HG03039 (cell line): ENCODE results near the gene MTMR3.
"Not testable (repeated sequence)": the region's sequence is repeated elsewhere in the genome, so short reads cannot be mapped to it uniquely, and the experiment has no call there.

Experiments used
- ATAC-seq: cut with Tn5 transposase; IDR thresholded peaks from one replicate; pipeline ENCODE4 v1.9.1; 2021; ENCODE audit warnings: mild to moderate bottlenecking, moderate library complexity; ENCODE audit not compliant: unreplicated experiment

Gene MTMR3

DNA sequence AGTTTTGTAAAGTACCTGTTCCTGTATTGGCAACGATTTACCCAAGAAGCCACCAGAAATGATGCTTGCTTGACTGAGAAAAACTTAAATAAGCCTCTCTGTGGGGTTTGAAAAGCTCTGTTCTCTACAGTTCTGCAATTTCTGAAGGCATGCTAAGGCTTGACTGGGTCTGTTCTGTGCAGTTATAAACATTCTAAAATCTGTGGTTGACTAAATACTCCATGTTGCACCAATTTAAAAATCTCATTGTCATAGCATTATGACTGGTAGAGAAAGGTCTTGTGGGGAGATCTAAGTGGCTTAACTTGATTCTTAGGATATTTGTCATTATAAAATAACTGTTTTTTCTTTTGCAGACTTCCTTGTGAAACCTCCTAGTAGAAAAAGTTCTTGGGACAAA lies 73.7 kb downstream of the MTMR3 start:
- ATAC-seq, result no peak

DNA sequence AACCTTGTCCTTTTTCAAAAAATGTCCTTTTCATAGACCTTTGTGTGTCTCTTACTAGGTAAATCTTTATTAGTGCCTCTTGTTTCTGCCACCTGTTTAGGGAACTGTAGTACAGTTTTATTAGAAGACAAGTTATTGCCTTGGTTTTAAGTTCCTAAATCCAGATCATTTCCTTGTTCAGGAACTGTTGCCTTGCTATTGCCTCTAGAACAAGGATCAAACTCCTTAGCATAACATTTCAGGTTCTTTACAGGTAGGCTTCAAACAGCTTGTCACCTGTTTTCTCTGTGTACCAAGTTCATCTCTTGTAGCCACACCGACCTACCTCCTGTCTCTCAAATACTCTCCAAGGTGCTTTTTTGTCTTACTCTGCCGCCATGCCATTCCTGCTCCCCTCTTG lies 75.2 kb downstream of the MTMR3 start:
- ATAC-seq, result no peak

DNA sequence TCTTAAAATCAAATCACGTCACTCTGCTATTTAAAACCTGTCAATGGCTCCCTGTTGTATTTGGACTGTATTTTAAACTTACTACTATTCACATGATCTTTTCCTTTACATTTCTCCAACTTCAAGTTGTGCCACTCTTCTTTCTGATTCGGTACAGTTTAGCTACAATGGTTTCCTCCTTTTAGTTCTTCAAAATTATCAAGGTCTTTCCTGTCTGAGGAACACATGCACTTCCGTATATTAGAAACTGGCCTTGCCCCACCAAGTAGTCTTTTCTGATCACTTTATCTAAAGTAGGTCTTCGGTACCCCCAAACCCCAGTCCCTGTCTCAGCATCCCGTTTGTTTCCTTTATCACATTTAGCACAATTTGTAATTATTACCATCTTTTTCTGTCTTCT lies 81.8 kb downstream of the MTMR3 start:
- ATAC-seq, result no peak

- ATAC-seq, result no peak
Observed at GRCh38 chr22:29967461-29967860, 84.5 kb downstream of the MTMR3 start.

GRCh38 chr22:29971607-29972006 lies 88.6 kb downstream of the MTMR3 start:
- ATAC-seq, result no peak

DNA sequence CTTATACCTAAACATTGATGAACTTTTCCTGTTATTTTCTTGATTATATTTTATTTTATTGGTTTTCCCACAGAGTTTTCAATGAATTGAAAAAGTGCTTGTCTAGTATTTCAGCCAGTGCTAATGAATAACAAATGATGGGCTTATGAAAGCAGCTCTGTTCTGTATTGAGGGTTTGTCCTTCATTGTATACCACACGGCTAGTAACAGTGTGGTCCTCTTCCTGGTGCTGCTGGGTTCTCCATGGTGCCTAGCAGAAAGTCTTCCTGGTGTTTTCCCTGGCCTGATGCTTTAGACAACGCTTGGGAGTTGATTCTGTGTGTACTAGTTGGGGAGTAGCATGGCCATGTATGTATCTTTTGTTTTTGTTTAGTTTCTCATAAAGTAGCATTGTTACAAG lies 89.1 kb downstream of the MTMR3 start:
- no peak for ATAC-seq

GRCh38 chr22:29973269-29973668 lies 90.3 kb downstream of the MTMR3 start:
- no peak for ATAC-seq

DNA sequence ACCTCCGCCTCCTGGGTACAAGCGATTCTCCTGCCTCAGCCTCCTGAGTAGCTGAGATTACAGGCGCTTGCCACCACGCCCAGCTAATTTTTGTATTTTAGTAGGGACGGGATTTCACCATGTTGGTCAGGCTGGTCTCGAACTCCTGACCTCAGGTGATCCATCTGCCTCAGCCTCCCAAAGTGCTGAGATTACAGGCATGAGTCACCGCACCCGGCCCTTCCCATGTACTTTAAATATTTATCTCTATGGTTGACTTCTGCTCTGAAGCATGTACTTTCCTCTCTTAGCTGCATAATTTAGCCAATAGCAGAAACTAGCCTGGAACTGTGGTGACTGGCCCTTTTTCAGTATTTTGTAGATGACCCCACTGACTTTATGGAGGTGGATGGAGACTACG lies 90.7 kb downstream of the MTMR3 start:
- ATAC-seq, result not testable (repeated sequence)

DNA sequence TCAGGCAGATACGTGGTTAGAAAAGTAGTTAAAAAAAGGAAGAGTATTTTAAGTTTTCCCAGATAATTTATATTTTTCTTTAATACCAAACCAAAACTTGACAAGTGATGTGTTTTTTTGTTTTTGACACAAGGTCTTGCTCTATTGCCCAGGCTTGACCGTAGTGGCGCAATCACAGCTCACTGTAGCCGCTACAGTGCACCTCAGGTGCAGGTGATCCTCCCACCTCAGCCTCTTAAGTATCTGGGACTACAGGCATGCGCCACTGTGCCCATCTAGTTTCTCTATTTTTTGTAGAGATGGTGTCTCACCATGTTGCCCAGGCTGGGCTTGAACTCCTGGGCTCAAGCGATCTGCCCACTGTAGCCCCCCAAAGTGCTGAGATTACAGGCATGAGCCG lies 92.5 kb downstream of the MTMR3 start:
- no peak for ATAC-seq

DNA sequence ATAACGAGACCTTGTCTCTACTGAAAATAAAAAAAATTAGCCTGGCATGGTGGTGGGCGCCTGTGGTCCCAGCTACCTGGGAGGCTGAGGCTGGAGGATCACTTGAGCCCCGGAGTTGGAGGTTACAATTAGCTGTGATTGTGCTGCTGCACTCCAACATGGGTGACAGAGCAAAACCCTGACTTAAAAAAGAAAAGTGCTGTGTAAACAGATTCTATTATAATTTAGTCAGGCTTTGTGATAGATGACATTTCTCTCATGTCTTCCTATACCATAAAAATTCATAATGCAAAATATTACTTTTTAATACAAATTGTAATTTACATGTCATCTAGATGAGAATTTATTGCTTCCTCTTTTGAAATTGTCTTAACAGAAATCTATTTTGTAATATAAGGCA lies 94.1 kb downstream of the MTMR3 start:
- ATAC-seq, result no peak

DNA sequence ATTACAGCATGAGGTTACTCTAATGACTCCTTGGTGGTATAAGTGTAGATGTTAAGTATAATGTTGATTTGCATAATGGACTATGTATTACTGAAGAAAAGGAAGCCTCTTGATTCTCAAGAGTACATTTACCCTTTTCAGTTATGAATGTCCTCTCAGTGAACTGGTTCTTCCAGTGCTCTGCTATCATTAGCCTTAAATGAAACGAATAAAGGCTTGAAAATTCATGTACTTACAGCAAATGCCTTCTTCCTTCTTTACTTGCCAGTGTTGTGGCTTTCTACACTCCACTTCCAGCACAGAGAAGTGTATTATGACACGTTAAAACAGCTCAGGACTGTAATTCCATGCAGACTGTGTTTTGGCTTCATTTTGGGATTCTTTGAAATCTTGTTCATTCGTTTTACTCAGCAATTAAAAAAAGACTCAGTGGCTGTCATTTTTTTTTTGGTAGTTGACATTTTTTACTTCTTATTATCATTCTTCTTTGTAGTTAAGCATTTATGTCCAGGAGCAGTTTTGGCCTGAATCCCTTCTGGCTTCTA lies 96.9 kb downstream of the MTMR3 start:
- ATAC-seq, result no peak

GRCh38 chr22:29983296-29983917 lies 100.4 kb downstream of the MTMR3 start:
- ATAC-seq, result no peak

GRCh38 chr22:29985912-29986311 lies 102.9 kb downstream of the MTMR3 start:
- ATAC-seq, result no peak

GRCh38 chr22:29987137-29987536 lies 104.2 kb downstream of the MTMR3 start:
- no peak for ATAC-seq

GRCh38 chr22:29988719-29989118 lies 105.7 kb downstream of the MTMR3 start:
- ATAC-seq, result no peak

DNA sequence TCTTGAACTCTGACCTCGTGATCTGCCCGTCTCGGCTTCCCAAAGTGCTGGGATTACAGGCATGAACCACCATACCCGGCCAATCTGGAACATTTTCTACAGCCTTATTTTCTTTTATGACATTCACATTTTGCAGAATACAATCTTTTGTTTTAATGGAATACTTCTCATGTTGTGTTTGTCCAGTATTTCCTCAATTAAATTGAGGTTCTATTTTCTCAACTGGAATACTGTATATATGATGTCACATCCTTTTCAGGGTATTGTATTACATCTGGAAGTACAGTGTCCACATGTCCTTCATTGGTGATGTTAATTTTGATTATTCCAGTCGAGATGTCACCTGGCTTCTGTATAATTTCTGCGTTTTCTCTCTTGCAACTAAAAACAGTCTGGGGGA lies 106.5 kb downstream of the MTMR3 start:
- ATAC-seq, result no peak

DNA sequence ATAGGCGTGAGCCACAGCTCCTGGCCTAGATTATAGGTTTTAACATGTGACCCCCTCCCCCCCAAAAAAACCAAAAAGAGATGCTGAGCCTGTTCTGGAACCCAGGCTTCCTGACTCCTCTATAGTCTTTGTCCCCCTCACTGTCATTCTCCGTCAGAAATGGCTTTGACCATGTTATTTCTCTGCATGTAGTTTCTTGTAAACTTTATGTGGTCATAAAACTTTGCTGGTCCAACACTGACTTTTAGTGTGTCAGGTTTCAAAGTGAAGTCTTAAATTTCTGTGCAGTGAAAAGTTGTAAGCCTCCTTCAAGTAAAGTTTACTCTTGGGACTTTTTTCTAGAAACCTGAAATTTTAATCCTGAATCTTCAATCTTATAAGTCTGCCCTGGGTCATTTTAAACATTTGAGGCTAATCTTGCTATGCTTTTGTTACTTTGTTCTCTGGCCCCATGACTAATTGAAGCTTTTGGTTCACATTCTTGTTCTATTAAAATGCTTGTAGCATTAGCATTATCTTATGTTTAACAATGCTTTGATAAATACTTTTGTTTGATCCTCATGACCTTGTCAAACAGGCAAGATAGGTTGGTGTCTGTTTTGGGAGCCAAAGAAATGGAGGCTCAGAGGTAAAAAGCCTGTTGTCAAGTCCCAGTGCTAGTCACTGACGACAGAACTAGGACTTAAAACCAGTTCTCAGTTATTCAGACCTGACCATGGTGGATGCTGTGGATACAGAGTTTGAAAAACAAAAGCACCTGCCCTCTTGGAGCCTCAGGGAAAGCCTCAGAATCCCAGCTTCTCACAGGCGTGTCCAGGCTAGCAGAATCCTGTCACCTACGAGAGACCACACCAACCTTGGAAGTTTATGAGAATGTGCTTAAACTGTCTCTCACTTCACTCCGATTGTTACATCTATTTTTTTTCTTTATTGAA lies 109.6 kb downstream of the MTMR3 start:
- no peak for ATAC-seq

GRCh38 chr22:29994027-29994715 lies 111.2 kb downstream of the MTMR3 start:
- no peak for ATAC-seq

DNA sequence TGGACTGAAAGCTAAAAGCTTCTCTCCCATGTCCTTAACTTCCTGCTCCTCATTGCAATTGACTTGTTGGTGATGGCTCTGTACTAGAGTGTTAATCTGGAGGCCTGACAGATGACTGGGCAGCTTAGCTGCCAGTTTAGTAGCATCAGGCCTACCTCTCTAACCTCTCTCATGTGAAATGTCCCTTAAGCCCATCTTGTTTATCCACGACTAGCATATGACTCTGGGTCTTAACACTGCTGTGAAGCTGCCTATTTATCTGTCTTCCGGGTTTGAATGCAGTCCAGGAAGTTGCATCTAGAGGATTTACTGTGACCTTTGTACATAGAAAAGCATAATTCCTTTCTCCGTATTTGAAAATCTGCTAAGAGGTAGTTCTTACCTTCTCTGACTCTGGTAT lies 112.0 kb downstream of the MTMR3 start:
- no peak for ATAC-seq

DNA sequence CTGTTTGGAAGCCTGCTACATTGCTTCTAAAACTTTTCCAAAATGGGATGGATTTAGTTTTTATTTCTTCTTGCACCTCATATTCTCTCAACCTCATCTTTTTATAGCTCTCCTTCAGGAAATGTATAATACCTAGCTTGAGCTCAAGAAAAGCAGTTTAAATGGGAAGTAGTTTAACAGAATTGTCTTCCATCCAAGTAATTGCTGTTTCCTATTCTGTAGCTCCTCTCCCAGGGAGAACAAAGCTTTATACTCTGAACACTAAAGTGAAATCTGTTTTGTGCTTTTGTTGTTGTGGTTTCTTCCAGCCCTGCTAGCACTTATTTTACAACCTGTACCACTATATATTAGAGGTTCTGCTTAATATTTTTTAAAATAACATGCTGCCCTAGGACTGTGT lies 114.1 kb downstream of the MTMR3 start:
- ATAC-seq, result no peak

DNA sequence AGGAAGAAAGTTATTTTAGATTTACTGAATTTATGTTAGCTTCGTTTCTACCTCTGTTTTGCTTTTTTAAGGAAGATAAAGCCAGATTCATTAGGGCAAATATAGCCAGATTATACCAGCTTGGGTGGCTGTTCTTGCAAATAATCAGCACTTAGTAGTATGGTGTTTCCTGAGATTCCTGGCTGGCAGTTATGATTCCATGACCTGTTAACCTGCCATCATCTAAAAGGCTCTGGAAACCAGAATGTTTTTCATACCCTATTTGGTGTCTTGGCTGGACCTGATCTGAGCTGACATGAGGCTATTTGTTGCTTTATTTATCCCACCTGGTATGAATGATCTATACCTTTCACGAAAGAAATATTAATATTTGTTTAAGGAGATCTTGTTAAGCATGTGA lies 114.5 kb downstream of the MTMR3 start:
- ATAC-seq, result no peak
